ENCODE data around the gene ANKMY2.
"Not testable (repeated sequence)": the region's sequence is repeated elsewhere in the genome, so short reads cannot be mapped to it uniquely, and the experiment has no call there.

The ANKMY2 gene

GRCh38 chr7:16626388-16626787 is 19.2 kb downstream of the ANKMY2 start:
- no peak for DNase-seq (ENCODE audit: low spot score)

- no peak for DNase-seq (ENCODE audit: low spot score)
Observed at GRCh38 chr7:16619979-16620408, 25.6 kb downstream of the ANKMY2 start.

- DNase-seq (ENCODE audit: low spot score): no peak
Observed at GRCh38 chr7:16616542-16616941, 29.0 kb downstream of the ANKMY2 start.

GRCh38 chr7:16616122-16616521 is 29.4 kb downstream of the ANKMY2 start:
- no peak for DNase-seq (ENCODE audit: low spot score)

- DNase-seq (ENCODE audit: low spot score): no peak
Observed at GRCh38 chr7:16615228-16615627, 30.3 kb downstream of the ANKMY2 start.

- no peak for DNase-seq (ENCODE audit: low spot score)
Observed at GRCh38 chr7:16611711-16612110, 33.8 kb downstream of the ANKMY2 start.

GRCh38 chr7:16609842-16610450 is 35.6 kb downstream of the ANKMY2 start:
- no peak for DNase-seq (ENCODE audit: low spot score)

GRCh38 chr7:16606704-16607103 is 38.9 kb downstream of the ANKMY2 start:
- no peak for DNase-seq (ENCODE audit: low spot score)

GRCh38 chr7:16604054-16604453 is 41.5 kb downstream of the ANKMY2 start:
- peak; percentile 23 for DNase-seq (ENCODE audit: low spot score)

- no peak for DNase-seq (ENCODE audit: low spot score)
Observed at GRCh38 chr7:16603633-16604032, 41.9 kb downstream of the ANKMY2 start.

- no peak for DNase-seq (ENCODE audit: low spot score)
Observed at GRCh38 chr7:16599860-16600259, 45.7 kb downstream of the ANKMY2 start.

GRCh38 chr7:16598015-16598414 is 47.5 kb downstream of the ANKMY2 start:
- no peak for DNase-seq (ENCODE audit: low spot score)

- not testable (repeated sequence) for DNase-seq (ENCODE audit: low spot score)
Observed at GRCh38 chr7:16595596-16595995, 50.0 kb downstream of the ANKMY2 start.

GRCh38 chr7:16594676-16595075 is 50.9 kb downstream of the ANKMY2 start:
- no peak for DNase-seq (ENCODE audit: low spot score)

- DNase-seq (ENCODE audit: low spot score): no peak
Observed at GRCh38 chr7:16594061-16594460, 51.5 kb downstream of the ANKMY2 start.

GRCh38 chr7:16592395-16592794 is 53.2 kb downstream of the ANKMY2 start:
- DNase-seq (ENCODE audit: low spot score): no peak

- DNase-seq (ENCODE audit: low spot score): peak; percentile 17
Observed at GRCh38 chr7:16590424-16590823, 55.1 kb downstream of the ANKMY2 start.

- DNase-seq (ENCODE audit: low spot score): no peak
Observed at GRCh38 chr7:16589881-16590280, 55.7 kb downstream of the ANKMY2 start.

- no peak for DNase-seq (ENCODE audit: low spot score)
Observed at GRCh38 chr7:16587790-16588189, 57.8 kb downstream of the ANKMY2 start.

- DNase-seq (ENCODE audit: low spot score): no peak
Observed at GRCh38 chr7:16587129-16587528, 58.4 kb downstream of the ANKMY2 start.

- DNase-seq (ENCODE audit: low spot score): no peak
Observed at GRCh38 chr7:16586081-16586874, 59.3 kb downstream of the ANKMY2 start.

GRCh38 chr7:16585540-16585939 is 60.0 kb downstream of the ANKMY2 start:
- no peak for DNase-seq (ENCODE audit: low spot score)

GRCh38 chr7:16583834-16584233 is 61.7 kb downstream of the ANKMY2 start:
- no peak for DNase-seq (ENCODE audit: low spot score)

- DNase-seq (ENCODE audit: low spot score): no peak
Observed at GRCh38 chr7:16581286-16581685, 64.3 kb downstream of the ANKMY2 start.
